Osteocyte (in vitro differentiated cells): ENCODE data around the gene RASSF7. TPM values are rescaled to one million over a fixed set of nuclear protein-coding genes. Genes with fewer than 3 reads are reported as not detected.

Source experiments
- DNase-seq: peaks from one replicate; pipeline ENCODE4 v3.0.0; 2021; ENCODE audit warnings: mixed read lengths; ENCODE audit not compliant: unreplicated experiment; ENCODE audit errors: extremely low spot score
- H3K27ac Mint-ChIP-seq: one replicate; pipeline ENCODE4 v1.8.0; 2021; ENCODE audit warnings: mild to moderate bottlenecking, mixed read lengths; ENCODE audit not compliant: unreplicated experiment
- H3K27me3 Mint-ChIP-seq: one replicate; pipeline ENCODE4 v1.8.0; 2021; ENCODE audit warnings: mixed read lengths; ENCODE audit not compliant: unreplicated experiment
- H3K36me3 Mint-ChIP-seq: one replicate; pipeline ENCODE4 v1.8.0; 2021; ENCODE audit warnings: mixed read lengths; ENCODE audit not compliant: unreplicated experiment
- H3K4me1 Mint-ChIP-seq: one replicate; pipeline ENCODE4 v1.8.0; 2021; ENCODE audit warnings: mixed read lengths; ENCODE audit not compliant: unreplicated experiment
- H3K4me3 Mint-ChIP-seq: one replicate; pipeline ENCODE4 v1.8.0; 2021; ENCODE audit warnings: mild to moderate bottlenecking, moderate library complexity, mixed read lengths; ENCODE audit not compliant: unreplicated experiment
- H3K9me3 Mint-ChIP-seq: one replicate; pipeline ENCODE4 v1.8.0; 2021; ENCODE audit warnings: mixed read lengths; ENCODE audit not compliant: unreplicated experiment
- CTCF ChIP-seq: fragments of 200-600 bp; sonication (generic); IDR thresholded peaks from 2 replicates; pipeline ENCODE4 v1.5.0; 2021; ENCODE audit warnings: antibody characterized with exemption, mild to moderate bottlenecking, moderate library complexity
- total RNA-seq: library from RNA; stranded (reverse); gene quantifications from 2 replicates; pipeline ENCODE4 v1.2.1, GENCODE V29; 2021

The RASSF7 gene
- total RNA-seq, 1 donor from 2014 or later = 8.0 TPM

- no peak overlapping the region for H3K27ac Mint-ChIP-seq
- H3K4me1 Mint-ChIP-seq = peaks cover 9% of the 10 kb centered on the region
- peak overlapping the region; percentile 18 for H3K4me3 Mint-ChIP-seq
- DNase-seq = peak; percentile 75
- peaks cover 6% of the 10 kb centered on the region for H3K36me3 Mint-ChIP-seq
- H3K27me3 Mint-ChIP-seq = no peaks in the 10 kb centered on the region
- TF ChIP-seq CTCF = no peak
- H3K9me3 Mint-ChIP-seq = no peaks in the 10 kb centered on the region
These were observed 28.2 kb upstream of the RASSF7 start for GRCh38 chr11:532527-532985.

- H3K36me3 Mint-ChIP-seq = peaks cover 6% of the 10 kb centered on the region
- no peak overlapping the region for H3K27ac Mint-ChIP-seq
- H3K27me3 Mint-ChIP-seq = no peaks in the 10 kb centered on the region
- H3K4me3 Mint-ChIP-seq = no peak overlapping the region
- no peaks in the 10 kb centered on the region for H3K9me3 Mint-ChIP-seq
- H3K4me1 Mint-ChIP-seq = peaks cover 13% of the 10 kb centered on the region
- DNase-seq = peak; percentile 82
- no peak for TF ChIP-seq CTCF
These were observed 27.7 kb upstream of the RASSF7 start for GRCh38 chr11:532986-533585.

- H3K36me3 Mint-ChIP-seq = peaks cover 6% of the 10 kb centered on the region
- H3K27me3 Mint-ChIP-seq = no peaks in the 10 kb centered on the region
- H3K9me3 Mint-ChIP-seq = no peaks in the 10 kb centered on the region
- peaks cover 13% of the 10 kb centered on the region for H3K4me1 Mint-ChIP-seq
- peak overlapping the region; percentile 74 for H3K4me3 Mint-ChIP-seq
- H3K27ac Mint-ChIP-seq = no peak overlapping the region
- no peak for TF ChIP-seq CTCF
- no peak for DNase-seq
These were observed 27.0 kb upstream of the RASSF7 start for GRCh38 chr11:533586-534395.

GRCh38 chr11:534396-535209 lies 26.2 kb upstream of the RASSF7 start:
- DNase-seq = no peak

More at GRCh38 chr11:534396-535209, 26.2 kb upstream of the RASSF7 start:
- Mint-ChIP-seq H3K36me3 (peaks cover 6% of the 10 kb centered on the region), H3K27ac (no peak overlapping the region), H3K9me3 (no peaks in the 10 kb centered on the region), H3K4me3 (peak overlapping the region; percentile 74), H3K4me1 (peaks cover 13% of the 10 kb centered on the region), H3K27me3 (no peaks in the 10 kb centered on the region)
- TF ChIP-seq CTCF = no peak
